ENCODE measurements around the gene CLIC5. TPM values are rescaled to one million over a fixed set of nuclear protein-coding genes. Genes with fewer than 3 reads are reported as not detected.
A peak's percentile ranks its signal among the peaks of the same experiment; 100 is the strongest.

Gene CLIC5
- total and polyA plus RNA-seq, 11 donors, result 63.0 to 381 (median 244) TPM

DNA sequence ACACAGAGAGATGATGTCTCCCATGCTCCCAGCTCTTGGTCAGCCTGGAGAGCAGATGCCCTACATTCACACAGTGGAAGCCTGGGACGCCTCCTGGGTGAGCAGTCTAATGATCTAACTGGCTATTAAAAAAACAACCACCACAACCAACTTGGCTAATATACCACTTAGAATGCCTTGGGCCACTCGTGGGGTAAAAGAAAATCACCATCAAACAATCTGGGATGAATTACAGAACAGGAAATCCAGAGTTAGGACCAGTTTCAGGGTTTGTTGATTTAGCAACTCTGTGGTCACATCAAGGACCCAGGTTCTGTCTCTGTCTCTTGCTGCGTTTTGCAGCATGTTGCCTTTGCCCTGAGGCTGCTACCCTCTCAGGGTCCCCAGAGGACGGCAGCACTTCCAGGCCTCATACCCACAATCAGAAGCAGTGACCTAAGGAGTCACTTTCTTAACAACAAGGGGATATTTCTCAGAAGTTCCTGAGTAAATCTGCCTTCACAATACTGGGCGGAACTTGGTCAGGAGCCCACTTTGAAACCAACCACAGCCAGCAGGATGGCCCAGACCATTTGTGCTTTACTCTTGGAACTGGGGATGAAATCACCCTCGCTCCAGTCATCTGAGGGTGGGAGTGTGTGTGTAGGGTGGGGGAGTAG is 118.7 kb downstream of the CLIC5 start:
- no peaks in the 10 kb centered on the region for H3K27me3 ChIP-seq
- DNase-seq (no peak), ATAC-seq (peak; percentile 18 to 34 (median 29))
- intact Hi-C loops (cut with DNase I), result no loop called here
- H3K36me3 ChIP-seq, result peaks cover 0 to 33% (median 4%) of the 10 kb centered on the region in 9 donors
- peaks cover 0 to 55% (median 15%) of the 10 kb centered on the region in 12 donors for H3K4me1 ChIP-seq
- TF ChIP-seq POLR2A (IDR thresholded peaks at IDR 0.05), result no peak
- no peak for TF ChIP-seq CTCF (IDR thresholded peaks at IDR 0.05)
- no peaks in the 10 kb centered on the region for H3K9me3 ChIP-seq
- 43 to 77% (median 68%) methylated on average over 6 of the region's 6 CpGs for WGBS, 4 donors
- H3K4me3 ChIP-seq, result no peak overlapping the region
- H3K27ac ChIP-seq, result no peak overlapping the region

GRCh38 chr6:45895569-45895968 is 120.1 kb downstream of the CLIC5 start:
- no peaks in the 10 kb centered on the region for H3K27me3 ChIP-seq
- 57 to 95% (median 73%) methylated on average over 5 of the region's 5 CpGs for WGBS, 4 donors

DNA sequence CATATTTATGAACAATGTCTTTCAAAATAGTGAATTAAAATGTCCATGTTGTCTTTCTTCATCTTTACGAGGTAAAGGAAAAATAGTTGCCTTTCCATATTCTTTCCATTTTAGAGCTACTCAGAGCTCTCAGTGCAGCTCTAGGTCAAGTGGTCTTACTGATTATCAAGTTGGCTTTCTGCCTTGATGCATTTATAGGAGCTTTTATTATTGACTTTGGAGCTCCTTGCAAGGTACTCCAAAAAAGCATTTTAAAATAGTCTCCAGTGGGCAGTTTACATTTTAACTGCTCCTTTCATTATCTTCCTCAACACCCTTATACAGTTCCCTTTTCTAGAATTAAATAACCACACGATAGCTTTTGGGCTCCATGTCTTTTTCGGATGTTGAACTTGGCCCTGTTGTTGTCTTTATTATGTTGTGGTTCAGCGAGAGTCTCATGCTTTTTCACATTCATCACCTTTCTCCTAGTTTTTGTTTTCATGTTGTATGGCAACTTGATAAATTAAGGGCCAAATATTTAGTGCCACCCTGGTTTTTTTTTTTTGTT is 122.9 kb downstream of the CLIC5 start:
- Histone ChIP-seq H3K36me3 (peaks cover 0 to 2% (median 0%) of the 10 kb centered on the region in 9 donors), H3K27ac (no peak overlapping the region), H3K4me3 (no peak overlapping the region), H3K4me1 (peaks cover 0 to 25% (median 4%) of the 10 kb centered on the region in 12 donors), H3K27me3 (no peaks in the 10 kb centered on the region), H3K9me3 (no peaks in the 10 kb centered on the region)
- 60 to 79% (median 74%) methylated on average over 4 of the region's 4 CpGs for WGBS, 4 donors
- no peak for DNase-seq
- intact Hi-C loops (cut with DNase I), result no loop called here
- ATAC-seq, result no peak
- TF ChIP-seq CTCF (IDR thresholded peaks at IDR 0.05) (no peak), POLR2A (IDR thresholded peaks at IDR 0.05) (no peak)

More at GRCh38 chr6:45895569-45895968, 120.1 kb downstream of the CLIC5 start:
- H3K4me3 ChIP-seq, result no peak overlapping the region
- DNase-seq (no peak), ATAC-seq (peak in 1 of 4 donors; percentile 16)
- no peaks in the 10 kb centered on the region for H3K9me3 ChIP-seq
- H3K27ac ChIP-seq, result no peak overlapping the region
- intact Hi-C loops (cut with DNase I), result no loop called here
- H3K4me1 ChIP-seq, result peaks cover 0 to 41% (median 11%) of the 10 kb centered on the region in 12 donors
- TF ChIP-seq CTCF (IDR thresholded peaks at IDR 0.05), result no peak
- no peak for TF ChIP-seq POLR2A (IDR thresholded peaks at IDR 0.05)
- peaks cover 0 to 20% (median 0%) of the 10 kb centered on the region in 9 donors for H3K36me3 ChIP-seq

GRCh38 chr6:45892196-45892595 is 123.5 kb downstream of the CLIC5 start:
- H3K27ac ChIP-seq, result no peak overlapping the region
- WGBS, 4 donors, result 81 to 91% (median 85%) methylated on average over 2 of the region's 2 CpGs
- intact Hi-C loops (cut with DNase I), result no loop called here
- no peaks in the 10 kb centered on the region for H3K36me3 ChIP-seq
- no peak for ATAC-seq
- no peak overlapping the region for H3K4me3 ChIP-seq
- H3K4me1 ChIP-seq, result peaks cover 0 to 21% (median 4%) of the 10 kb centered on the region in 12 donors
- H3K9me3 ChIP-seq, result no peaks in the 10 kb centered on the region
- no peak for DNase-seq
- TF ChIP-seq CTCF (IDR thresholded peaks at IDR 0.05), result no peak
- no peak for TF ChIP-seq POLR2A (IDR thresholded peaks at IDR 0.05)
- H3K27me3 ChIP-seq, result no peaks in the 10 kb centered on the region
